ENCODE results near the gene ADCK1. TPM values are rescaled to one million over a fixed set of nuclear protein-coding genes. Genes with fewer than 3 reads are reported as not detected.

Gene ADCK1
- total and polyA plus RNA-seq, 5 experiments from 2014 or later: 5.2 to 7.3 (median 7.0) TPM

- ATAC-seq: no peak
- Mint-ChIP-seq H3K27ac (peak overlapping the region in 1 of 10 donors; percentile 42), H3K36me3 (no peaks in the 10 kb centered on the region), H3K4me3 (peak overlapping the region in 2 of 10 donors; percentile 27 to 62), H3K9me3 (peaks cover 0 to 2% (median 0%) of the 10 kb centered on the region in 9 donors), H3K4me1 (peaks cover 2 to 15% (median 9%) of the 10 kb centered on the region in 4 donors), H3K27me3 (peaks cover 18 to 33% (median 25%) of the 10 kb centered on the region in 5 donors)
- POLR2A ChIA-PET: no interaction called here
- no peak for DNase-seq
Measured at GRCh38 chr14:77979171-77979570, 179.3 kb downstream of the ADCK1 start.

DNA sequence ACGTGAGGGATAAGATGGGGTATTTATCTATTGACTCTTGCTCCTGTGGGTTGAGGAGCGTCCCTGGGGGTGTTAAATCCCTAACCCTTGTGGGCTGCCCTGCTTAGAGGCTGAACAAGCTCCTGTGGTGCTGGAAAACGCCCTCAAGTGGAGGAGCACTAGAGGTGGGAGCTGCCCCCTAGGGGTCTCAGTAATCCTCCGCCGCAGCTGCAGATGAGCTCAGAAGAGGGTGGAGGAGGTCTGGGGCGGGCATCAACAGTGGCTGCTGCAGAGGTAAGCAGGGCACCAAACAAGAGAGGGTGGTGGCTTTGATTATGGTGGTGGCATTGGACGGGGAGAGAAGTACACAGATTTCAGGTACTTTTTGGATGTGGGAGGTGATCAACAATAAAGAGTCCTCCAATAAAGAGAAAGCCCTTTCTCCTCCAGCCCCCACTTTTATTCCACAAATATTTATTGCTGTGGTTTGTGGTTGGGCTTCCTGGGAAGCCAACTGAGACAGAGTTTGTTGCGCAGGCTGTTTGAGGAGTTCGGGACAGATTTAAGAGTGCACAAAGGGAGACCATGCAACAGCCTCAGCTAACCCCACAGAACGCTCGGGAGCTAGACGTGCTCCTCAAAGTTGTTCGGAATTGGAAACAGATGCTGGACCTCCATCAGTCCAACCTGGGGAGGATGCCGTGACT lies 179.9 kb downstream of the ADCK1 start:
- Mint-ChIP-seq H3K9me3 (peaks cover 0 to 2% (median 0%) of the 10 kb centered on the region in 9 donors), H3K4me1 (peaks cover 2 to 15% (median 9%) of the 10 kb centered on the region in 4 donors), H3K27ac (peak overlapping the region in 1 of 10 donors; percentile 49), H3K27me3 (peaks cover 18 to 33% (median 27%) of the 10 kb centered on the region in 5 donors), H3K4me3 (peak overlapping the region in 5 of 10 donors; percentile 12 to 57 (median 27)), H3K36me3 (no peaks in the 10 kb centered on the region)
- no peak for ATAC-seq
- no peak for DNase-seq
- POLR2A ChIA-PET: no interaction called here

DNA sequence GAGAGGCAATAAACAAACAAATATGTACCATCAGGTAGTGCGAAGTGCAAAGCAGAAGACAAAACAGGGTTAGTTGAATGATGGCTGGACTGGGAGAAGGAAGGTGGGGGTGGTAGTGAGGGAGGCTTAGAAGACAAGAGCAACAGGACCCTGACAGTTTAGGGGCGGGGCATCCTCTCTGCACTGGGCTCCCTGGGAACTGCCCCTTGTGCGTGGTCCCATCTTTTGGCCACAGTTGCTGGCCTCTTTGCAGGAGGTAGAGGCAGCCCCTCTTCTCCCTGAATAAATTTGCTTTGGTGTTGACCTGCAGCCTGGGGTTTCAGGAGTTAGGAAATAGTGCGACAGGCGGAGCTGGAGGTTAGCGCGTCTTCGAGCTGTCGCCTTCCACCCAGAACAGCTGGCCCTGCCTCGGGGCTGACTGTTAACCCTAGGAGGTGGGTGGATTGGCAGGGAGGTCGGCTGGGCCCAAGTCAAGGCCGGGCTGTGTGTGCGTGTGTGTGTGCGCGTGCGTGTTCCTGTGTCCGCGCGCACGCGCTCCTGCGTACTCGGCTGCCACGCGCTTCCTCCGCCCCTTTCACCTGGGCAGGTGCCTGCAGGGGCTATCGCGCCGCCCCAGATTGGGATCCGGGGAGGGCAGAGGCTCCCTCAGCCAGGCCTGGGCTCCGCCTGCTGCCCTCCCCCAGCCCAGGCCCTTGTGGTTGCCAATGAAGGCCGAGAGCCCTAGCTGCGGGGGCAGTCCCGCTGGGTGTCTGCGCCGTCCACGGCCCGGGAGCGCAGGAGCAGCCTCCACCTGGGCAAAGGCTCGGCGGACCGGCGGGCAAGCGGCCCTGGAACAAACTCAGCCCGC lies 180.8 kb downstream of the ADCK1 start:
- peaks cover 18 to 33% (median 27%) of the 10 kb centered on the region in 5 donors for H3K27me3 Mint-ChIP-seq
- H3K4me1 Mint-ChIP-seq: peaks cover 2 to 20% (median 9%) of the 10 kb centered on the region in 4 donors
- H3K27ac Mint-ChIP-seq: no peak overlapping the region
- DNase-seq (no peak), ATAC-seq (no peak)
- H3K4me3 Mint-ChIP-seq: peak overlapping the region in 6 of 10 donors; percentile 12 to 49 (median 26)
- no peaks in the 10 kb centered on the region for H3K36me3 Mint-ChIP-seq
- POLR2A ChIA-PET: no interaction called here
- peaks cover 0 to 2% (median 0%) of the 10 kb centered on the region in 9 donors for H3K9me3 Mint-ChIP-seq

Other genes starting within 250 kb of the ADCK1 start
- 10 to 100 TPM; 22.6 to 26.0 TPM for gene SPTLC2, start 183.5 kb upstream of the ADCK1 start, total RNA-seq
- 10 to 100 TPM; 10.0 to 11.8 (median 11.2) TPM for gene SPTLC2, start 183.5 kb upstream of the ADCK1 start, polyA plus RNA-seq
- 10 to 100 TPM; 19.0 to 20.8 TPM for gene ALKBH1, start 92.1 kb upstream of the ADCK1 start, total RNA-seq
- 1 to 10 TPM; 3.9 to 7.0 (median 4.4) TPM for gene ALKBH1, start 92.1 kb upstream of the ADCK1 start, polyA plus RNA-seq
- 10 to 100 TPM; 44.8 to 55.0 TPM for gene SLIRP, start 92.0 kb upstream of the ADCK1 start, total RNA-seq
- 100 to 1,000 TPM; 235 to 244 (median 240) TPM for gene SLIRP, start 92.0 kb upstream of the ADCK1 start, polyA plus RNA-seq
- 100 to 1,000 TPM in 1 of 2 experiments, 10 to 100 TPM in 1; 96.6 to 108 TPM for gene SNW1, start 39.0 kb upstream of the ADCK1 start, total RNA-seq
- 10 to 100 TPM; 60.4 to 69.5 (median 61.9) TPM for gene SNW1, start 39.0 kb upstream of the ADCK1 start, polyA plus RNA-seq